Spleen (tissue), 7 donors: Measurements from ENCODE around the gene SHISA6.

ENCODE experiments used
- CTCF ChIP-seq, 11 experiments: fragments of 200-600 bp in 7 of 11; fragments of 450-650 bp in 4 of 11; sonication (generic) in 4 of 11; IDR thresholded peaks in 8 of 11; conservative IDR thresholded peaks in 3 of 11; 1 replicate in 7 of 11; 2 replicates in 4 of 11; pipeline versions ENCODE4 v1.4.0 to v1.8.0; 2016 to 2021; ENCODE audit warnings: antibody characterized with exemption in 11 of 11, inconsistent platforms in 4 of 11, mild to moderate bottlenecking in 1 of 11
- POLR2A ChIP-seq, 3 donors: fragments of 450-650 bp; IDR thresholded peaks; one replicate each; pipeline ENCODE4 v1.5.1; 2017; ENCODE audit warnings: antibody characterized with exemption in 3 of 3, mild to moderate bottlenecking in 1 of 3
- POLR2AphosphoS5 ChIP-seq, 3 donors: sonication (generic); formaldehyde crosslinking; IDR thresholded peaks; one replicate each; pipeline ENCODE4 v1.5.1; 2017; ENCODE audit warnings: antibody characterized with exemption in 3 of 3
- donor health status: DM: no; HTN: no; CAD: no; lungs with moderate emphysema.
- donor health status: DM: no; HTN: no; CAD: no.
- donor health status: DM: no; HTN: no; CAD: no.

- TF ChIP-seq CTCF (IDR thresholded peaks at IDR 0.05 in 8 of 11, conservative IDR thresholded peaks at IDR 0.05 in 3 of 11) (no peak), POLR2A (IDR thresholded peaks at IDR 0.05) (no peak), POLR2AphosphoS5 (IDR thresholded peaks at IDR 0.05) (no peak)
Measured at GRCh38 chr17:11292491-11292890, 51.5 kb downstream of the SHISA6 start.
